ENCODE data around the gene SPAG6.

Gene SPAG6

DNA sequence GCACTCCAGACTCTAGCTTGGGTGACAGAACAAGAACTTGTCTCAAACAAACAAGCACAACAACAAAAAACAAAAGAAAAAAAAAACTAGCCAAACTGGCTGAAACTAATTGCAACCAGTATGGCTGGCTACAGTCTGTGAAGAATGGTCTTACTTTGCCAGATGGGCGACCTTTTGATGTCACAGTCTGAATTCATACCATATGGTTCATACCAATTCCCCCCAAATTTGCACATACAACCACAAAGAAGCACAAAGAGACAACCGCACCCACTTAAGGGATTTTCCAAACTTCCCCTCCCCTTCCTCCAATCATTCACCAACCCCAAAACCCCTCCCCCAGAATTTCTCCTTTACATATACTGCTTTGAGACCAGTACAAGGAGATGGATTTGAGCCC is 114.2 kb downstream of the SPAG6 start:
- TF ChIP-seq, protein P1, sequence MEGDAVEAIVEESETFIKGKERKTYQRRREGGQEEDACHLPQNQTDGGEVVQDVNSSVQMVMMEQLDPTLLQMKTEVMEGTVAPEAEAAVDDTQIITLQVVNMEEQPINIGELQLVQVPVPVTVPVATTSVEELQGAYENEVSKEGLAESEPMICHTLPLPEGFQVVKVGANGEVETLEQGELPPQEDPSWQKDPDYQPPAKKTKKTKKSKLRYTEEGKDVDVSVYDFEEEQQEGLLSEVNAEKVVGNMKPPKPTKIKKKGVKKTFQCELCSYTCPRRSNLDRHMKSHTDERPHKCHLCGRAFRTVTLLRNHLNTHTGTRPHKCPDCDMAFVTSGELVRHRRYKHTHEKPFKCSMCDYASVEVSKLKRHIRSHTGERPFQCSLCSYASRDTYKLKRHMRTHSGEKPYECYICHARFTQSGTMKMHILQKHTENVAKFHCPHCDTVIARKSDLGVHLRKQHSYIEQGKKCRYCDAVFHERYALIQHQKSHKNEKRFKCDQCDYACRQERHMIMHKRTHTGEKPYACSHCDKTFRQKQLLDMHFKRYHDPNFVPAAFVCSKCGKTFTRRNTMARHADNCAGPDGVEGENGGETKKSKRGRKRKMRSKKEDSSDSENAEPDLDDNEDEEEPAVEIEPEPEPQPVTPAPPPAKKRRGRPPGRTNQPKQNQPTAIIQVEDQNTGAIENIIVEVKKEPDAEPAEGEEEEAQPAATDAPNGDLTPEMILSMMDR (IDR thresholded peaks at IDR 0.05; ENCODE audit: unreplicated experiment in 3 of 3): no peak
- no peak overlapping the region for H3K27ac Mint-ChIP-seq

DNA sequence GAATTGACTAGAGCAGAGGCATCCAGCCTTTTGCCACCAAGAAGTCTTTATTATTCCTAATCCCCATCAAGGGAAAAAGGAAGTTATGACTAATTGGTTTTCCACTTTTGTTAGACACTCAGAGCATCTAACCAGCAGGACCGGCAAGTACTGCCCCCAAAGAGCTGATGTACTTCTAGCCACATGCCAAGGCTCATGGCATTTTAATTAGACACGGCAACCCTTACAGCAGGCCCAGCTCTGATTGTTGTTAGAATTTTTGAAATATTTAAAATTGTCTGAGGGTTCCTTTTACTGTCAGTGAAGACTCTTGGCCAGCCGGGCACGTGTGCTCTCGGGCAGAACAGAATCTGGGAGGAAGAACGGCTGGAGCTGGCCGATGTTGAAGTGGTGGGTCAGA is 114.8 kb downstream of the SPAG6 start:
- H3K4me1 Mint-ChIP-seq: no peaks in the 10 kb centered on the region
- peaks cover 13% of the 10 kb centered on the region for H3K27me3 Mint-ChIP-seq (ENCODE audit: low read depth)
- no peaks in the 10 kb centered on the region for H3K9me3 Mint-ChIP-seq
- TF ChIP-seq, protein P1 (IDR thresholded peaks at IDR 0.05; ENCODE audit: unreplicated experiment in 3 of 3): no peak
- no peak overlapping the region for H3K4me3 Mint-ChIP-seq
- H3K27ac Mint-ChIP-seq: no peak overlapping the region
- H3K36me3 Mint-ChIP-seq (ENCODE audit: low read depth): no peaks in the 10 kb centered on the region

More for the DNA sequence above, 114.2 kb downstream of the SPAG6 start:
- H3K9me3 Mint-ChIP-seq: no peaks in the 10 kb centered on the region
- H3K36me3 Mint-ChIP-seq (ENCODE audit: low read depth): no peaks in the 10 kb centered on the region
- no peak overlapping the region for H3K4me3 Mint-ChIP-seq
- peaks cover 13% of the 10 kb centered on the region for H3K27me3 Mint-ChIP-seq (ENCODE audit: low read depth)
- peaks cover 4% of the 10 kb centered on the region for H3K4me1 Mint-ChIP-seq

DNA sequence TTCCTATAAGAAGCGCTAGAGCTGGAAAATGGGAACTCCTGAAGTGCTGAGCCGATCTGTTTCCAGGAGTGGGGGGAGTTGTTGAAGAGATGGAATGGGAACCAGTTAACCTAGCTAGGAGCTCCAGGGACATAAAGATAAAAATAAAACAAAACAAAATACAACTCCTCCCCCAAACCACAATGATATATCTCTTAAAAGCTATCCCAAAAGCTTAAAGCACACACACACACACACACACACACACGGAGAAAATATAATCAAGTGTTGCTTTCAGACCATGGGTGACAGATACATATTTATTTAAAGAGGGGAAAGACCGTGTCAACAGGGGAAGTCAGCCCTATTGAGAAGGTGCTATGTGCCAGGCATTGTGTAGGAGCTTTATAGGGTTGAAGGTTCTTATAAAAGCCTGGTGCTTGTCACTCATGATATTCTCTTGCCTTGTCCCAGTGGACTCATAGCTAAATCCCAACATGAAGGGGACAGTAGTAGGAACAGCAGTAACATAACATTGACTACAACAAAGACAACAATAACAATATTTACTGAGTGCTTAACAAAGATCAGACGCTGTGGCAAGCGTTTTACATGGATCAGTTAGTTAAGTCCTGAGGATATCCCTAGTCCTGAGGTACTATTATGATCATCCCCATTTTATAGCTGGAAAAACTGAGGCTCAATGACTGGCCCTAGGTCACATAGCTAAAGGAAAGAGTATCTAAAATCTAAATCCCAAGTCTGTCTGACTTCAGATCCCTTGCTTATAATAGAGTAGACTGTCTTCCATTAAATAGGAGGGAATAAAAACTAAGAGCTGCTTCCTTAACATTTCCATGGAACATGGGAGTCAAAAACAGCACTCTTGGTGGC is 115.5 kb downstream of the SPAG6 start:
- Mint-ChIP-seq H3K27me3 (ENCODE audit: low read depth) (peaks cover 13% of the 10 kb centered on the region), H3K36me3 (ENCODE audit: low read depth) (no peaks in the 10 kb centered on the region), H3K9me3 (no peaks in the 10 kb centered on the region)

DNA sequence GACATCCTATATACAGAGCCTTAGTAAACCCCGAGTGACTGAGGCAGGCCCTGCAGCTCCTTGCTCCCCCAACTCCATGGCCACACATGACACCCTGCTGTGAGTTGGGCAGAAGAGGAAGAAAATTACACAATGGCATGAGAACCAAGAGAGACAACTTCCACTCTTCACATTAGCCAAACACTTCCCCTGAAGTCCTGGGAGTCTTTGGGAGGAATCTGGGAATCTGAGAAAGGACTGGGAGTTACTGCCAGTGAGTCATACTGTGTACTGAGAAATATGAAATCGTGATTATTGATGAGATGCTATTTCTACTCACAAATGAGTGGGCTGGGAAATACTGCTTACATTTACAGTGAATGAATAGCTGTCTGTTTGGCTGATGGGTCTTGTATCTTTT is 116.6 kb downstream of the SPAG6 start:
- TF ChIP-seq, protein P1 (IDR thresholded peaks at IDR 0.05; ENCODE audit: unreplicated experiment in 3 of 3): no peak
- no peaks in the 10 kb centered on the region for H3K4me1 Mint-ChIP-seq
- peaks cover 9% of the 10 kb centered on the region for H3K27me3 Mint-ChIP-seq (ENCODE audit: low read depth)
- no peak overlapping the region for H3K27ac Mint-ChIP-seq
- no peaks in the 10 kb centered on the region for H3K9me3 Mint-ChIP-seq
- H3K4me3 Mint-ChIP-seq: no peak overlapping the region
- no peaks in the 10 kb centered on the region for H3K36me3 Mint-ChIP-seq (ENCODE audit: low read depth)

More for the DNA sequence above, 115.5 kb downstream of the SPAG6 start:
- H3K4me3 Mint-ChIP-seq: no peak overlapping the region
- TF ChIP-seq, protein P1 (IDR thresholded peaks at IDR 0.05; ENCODE audit: unreplicated experiment in 3 of 3): no peak
- no peak overlapping the region for H3K27ac Mint-ChIP-seq
- no peaks in the 10 kb centered on the region for H3K4me1 Mint-ChIP-seq

DNA sequence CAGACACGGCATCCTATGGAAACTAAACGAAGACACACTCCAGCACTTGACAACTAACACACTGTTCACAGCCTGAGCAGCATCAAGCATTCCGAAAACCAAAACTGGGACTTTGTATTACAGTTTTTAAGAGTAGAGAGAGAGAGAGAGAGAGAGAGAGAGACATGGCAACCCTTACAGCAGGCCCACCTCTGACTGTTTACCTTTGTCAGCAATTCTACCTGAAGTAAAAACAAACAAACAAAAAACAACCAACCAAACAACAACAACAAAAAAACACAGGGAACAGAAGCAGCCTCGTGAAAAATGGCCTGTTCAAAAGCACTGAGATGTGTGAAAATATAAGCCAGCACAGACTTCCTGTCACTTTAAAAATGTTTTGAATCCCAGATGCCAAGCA is 118.0 kb downstream of the SPAG6 start:
- Mint-ChIP-seq H3K27ac (no peak overlapping the region), H3K4me3 (no peak overlapping the region), H3K9me3 (no peaks in the 10 kb centered on the region), H3K4me1 (no peaks in the 10 kb centered on the region), H3K36me3 (ENCODE audit: low read depth) (no peaks in the 10 kb centered on the region), H3K27me3 (ENCODE audit: low read depth) (peaks cover 9% of the 10 kb centered on the region)
- TF ChIP-seq, protein P1 (IDR thresholded peaks at IDR 0.05; ENCODE audit: unreplicated experiment in 3 of 3): no peak
